GM19025 (cell line): ENCODE results near the gene ARL8A.
"Not testable (repeated sequence)": the region's sequence is repeated elsewhere in the genome, so short reads cannot be mapped to it uniquely, and the experiment has no call there.

Source experiments
- ATAC-seq: cut with Tn5 transposase; IDR thresholded peaks from one replicate; pipeline ENCODE4 v1.9.1; 2021; ENCODE audit warnings: mild to moderate bottlenecking, low read depth, moderate library complexity; ENCODE audit not compliant: unreplicated experiment

ARL8A gene

DNA sequence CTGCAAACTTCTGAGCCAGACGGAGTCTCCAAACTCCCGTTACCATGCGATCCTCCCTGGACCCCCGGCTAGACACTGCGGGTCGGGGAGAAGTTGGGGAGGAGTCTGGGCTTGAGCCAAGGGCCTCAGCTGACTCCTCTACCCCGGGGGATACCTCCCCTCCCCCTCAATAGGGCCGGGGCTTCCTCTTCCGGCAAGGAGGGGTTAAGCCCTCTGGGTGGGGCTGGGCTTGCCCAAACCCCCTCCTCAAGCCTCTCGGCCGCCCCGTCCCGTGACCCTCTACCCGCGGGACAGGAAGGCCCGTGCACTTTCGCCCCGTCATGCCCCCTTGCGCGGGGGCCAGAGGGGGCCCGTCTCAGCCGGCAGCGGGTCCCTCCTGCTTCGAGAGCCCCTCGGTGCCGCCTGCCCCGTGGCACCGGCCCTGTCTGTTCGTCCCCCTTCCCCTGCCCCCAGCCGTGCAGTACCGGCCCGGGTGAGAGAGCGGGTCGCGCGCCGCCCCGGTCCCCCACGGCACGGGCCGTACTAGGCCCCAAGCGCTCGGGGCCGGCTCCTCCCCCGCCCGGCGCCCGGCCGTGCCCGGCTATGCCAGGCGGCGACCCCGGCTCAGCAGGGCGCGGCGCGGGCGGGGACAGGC, 652 bp downstream of the ARL8A start:
- peak; percentile 50 for ATAC-seq

DNA sequence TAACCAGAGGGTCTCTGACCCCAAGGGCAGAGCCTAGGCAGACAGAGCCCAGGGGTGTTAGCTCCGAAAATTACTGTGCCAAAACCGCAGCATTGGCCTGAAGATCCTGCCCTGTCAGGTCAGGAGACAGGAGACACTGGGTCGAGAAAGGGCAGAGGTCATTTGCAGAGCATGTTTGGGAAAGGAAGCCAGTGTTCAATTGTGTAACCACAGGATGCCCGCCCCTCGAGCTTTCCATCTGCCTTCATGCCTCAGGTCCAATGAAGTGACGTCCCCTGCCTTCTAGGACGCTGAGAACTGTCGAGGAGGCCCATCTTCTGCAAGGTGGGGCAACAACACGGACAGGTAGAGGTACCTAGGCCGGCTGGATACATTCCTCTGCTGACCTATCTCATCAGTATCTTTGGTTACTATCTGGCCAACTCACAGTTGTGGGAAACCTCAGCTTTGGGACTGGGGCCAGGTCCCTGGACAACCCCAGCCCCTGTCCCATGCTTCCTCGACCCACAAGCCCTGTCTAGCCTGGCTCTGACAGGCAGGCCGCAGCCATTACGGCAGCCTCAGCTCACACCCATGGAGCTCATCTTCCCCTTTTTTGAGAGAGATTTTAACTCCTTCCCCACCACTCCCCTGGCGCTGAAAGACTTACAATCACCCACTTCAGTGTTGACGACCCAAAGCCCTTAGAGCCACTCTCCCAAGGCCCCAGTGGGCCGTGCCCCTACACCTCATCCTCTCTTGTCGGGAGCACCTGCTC, 1.3 kb downstream of the ARL8A start:
- no peak for ATAC-seq

DNA sequence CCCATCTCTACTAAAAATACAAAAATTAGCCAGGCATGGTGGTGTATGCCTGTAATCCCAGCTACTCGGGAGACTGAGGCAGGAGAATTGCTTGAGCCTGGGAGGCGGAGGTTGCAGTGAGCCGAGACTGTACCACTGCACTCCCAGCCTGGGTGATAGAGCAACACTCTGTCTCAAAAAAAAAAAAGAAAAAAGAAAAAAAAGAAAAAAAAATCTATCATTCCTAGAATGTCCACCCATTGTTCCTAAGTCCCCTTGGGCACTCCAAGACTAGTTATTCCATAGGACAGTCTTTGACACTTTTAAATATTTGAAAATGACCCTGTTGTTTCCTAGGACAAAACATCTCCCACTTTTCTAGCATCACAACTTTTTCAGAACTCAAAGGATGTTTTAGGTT, 3.1 kb downstream of the ARL8A start:
- ATAC-seq: not testable (repeated sequence)

DNA sequence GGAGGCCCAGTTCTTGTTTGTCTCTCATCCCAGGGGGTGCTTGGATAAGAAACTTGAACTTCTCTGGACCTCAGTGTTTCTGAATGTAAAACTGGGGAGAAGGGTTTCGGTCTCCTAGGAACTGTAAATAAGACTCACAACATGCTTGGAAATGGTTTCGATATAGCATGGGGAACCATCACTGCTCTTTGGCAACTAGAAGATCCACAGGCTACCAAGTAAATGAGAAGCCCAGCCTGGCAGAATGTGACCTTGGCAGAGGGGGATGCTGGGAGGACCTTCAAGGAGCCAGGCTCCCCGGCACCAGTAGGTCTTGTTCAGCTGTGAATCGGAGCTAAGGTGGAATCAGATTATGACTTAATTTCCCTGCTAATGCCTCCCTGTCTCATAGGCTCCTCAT, 3.7 kb downstream of the ARL8A start:
- ATAC-seq: no peak

DNA sequence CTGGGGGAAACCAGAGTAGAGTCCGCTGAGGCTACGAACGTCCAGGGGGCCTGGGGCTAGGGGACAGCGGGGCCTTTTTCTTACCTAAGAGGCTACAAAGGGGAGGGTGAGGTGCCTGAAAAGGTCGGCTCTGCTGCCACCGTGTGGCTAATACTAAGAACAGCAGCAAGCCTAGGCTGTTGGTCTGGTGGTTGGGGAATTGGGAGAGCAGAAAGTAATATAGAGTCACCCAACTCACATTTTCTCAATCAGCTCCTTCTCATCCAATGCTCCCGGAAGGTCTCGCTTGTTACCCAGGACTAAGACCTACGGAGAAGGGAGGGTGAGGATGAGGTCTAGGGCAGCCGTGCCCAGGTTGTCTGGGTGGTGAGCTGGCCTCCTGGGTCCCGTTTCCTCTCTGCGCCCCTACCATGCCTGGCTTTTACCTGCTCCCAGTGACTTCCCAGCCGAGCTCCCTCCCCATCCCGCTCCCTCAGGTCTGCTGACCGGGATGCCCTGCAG, 9.3 kb downstream of the ARL8A start:
- ATAC-seq: no peak

DNA sequence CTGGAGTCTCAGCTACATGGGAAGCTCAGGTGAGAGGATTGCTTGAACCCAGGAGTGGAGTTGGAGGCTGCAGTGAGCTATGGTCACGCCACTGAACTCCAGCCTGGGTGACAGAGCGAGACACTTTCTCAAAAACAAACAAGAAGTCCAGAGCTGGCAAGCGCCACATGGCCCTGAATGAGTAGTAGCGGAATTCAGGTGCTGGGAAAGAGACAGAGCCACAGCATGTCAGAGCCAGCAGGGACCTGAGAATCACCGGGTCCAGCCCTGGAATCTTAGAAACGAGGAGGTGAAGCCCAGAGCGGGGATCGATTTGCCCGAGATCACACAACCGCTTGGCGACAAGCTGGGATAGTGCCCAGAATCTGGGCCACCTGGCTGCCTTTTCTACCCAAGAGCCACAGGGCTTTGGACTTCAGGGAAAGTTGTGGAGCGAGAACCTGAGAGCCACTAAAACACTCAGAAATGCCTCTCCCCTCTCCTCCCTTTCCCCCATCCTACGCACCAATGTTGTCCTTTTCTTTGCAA, 9.8 kb downstream of the ARL8A start:
- no peak for ATAC-seq

DNA sequence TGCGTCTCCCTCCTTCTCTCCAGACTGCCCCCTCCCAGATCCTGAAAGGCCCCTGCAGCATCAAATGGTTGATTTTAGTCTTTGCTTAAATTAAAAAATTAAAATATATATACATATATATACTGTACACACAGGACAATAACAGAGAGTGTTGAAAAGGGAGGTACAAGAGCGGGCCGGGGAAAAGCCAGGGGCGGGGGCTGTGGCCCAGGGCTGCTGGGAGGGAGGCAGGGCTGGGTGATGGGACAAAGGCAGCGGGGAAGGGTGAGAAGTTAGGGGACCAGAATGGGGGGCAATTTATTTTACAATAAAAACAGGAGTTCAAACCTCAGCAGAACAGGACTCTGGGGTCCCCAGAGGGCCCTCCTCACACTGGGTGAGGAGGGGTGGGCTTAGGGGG, 10.5 kb downstream of the ARL8A start:
- ATAC-seq: no peak

DNA sequence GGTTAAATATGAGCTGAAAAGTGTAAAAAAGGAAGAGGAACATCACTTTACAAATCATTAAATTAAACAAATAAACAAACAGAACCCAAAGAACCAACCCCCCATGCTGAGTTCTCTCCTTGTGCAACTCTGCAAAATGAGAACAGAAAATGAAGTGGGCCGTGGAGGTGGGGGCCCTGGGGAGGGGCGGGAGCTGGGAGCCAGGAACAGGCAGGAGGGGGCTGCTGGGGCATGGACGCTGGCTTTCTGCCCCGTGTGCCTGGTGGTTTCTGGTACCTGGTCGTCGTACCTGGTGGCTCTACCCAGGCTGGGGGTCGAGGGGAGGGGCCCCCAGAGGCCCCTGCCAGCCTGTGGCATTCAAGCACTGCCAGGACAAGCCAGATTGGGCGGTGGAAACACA, 11.0 kb downstream of the ARL8A start:
- no peak for ATAC-seq

DNA sequence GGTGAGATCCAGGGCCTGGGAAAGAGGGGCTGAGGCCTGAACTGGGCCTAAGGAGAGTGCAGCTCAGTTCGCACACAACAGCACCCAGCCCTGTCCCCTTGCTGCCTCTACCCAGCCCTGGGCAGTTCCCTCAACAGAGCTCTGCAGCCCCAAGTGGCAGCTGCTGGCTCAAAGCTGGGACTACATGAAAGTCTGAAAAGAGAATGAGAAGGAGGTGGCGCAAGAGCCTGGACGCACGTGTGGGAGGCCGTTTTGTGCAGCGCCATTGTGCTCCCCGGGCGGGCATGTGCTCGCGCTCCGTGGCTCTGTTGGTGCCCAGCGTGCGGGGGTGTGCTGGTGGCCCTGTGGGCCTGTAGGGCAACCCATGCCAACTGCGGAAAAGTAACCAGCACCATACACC, 11.5 kb downstream of the ARL8A start:
- no peak for ATAC-seq

DNA sequence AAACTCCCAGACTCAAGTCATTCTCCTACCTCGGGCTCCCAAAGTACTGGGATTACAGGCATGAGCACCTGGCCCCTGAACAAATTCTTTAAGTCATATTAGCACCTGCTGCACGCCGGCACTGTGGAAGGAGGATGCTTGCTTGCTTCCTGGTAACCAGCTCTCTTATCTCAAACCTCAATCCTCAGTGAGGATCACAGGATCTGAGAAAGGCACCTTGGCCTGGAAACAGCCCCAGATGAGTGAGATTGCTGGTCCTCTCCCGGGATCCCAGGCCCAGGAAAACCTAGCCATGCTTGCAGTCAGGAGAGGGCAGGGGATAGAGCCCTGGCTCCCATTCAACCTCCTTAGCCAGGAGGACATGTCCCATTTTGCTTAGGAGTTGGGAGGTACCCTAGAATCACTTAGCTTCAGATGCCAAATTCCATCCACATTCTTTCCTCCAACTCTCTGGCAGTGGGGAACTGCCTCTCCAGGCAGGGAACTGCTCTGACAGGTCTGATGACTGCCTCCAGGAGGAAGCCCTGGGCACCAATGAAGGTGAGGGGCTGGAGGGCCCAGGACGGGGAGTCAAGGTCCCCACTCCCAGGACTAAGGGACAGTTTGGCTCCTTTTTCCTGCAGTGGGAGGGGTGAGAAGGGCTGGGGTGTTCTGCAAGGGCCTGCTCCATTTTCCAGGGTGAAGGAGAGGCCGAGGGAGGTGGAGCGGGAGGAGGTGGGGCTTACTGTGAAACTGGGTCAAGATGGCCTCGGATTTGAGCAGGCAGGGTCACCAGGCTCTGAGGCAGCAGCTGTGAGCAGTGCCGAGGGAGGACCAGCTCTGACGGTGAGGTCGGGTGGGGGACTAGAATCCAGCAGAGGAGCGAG, 12.3 kb downstream of the ARL8A start:
- ATAC-seq: no peak

DNA sequence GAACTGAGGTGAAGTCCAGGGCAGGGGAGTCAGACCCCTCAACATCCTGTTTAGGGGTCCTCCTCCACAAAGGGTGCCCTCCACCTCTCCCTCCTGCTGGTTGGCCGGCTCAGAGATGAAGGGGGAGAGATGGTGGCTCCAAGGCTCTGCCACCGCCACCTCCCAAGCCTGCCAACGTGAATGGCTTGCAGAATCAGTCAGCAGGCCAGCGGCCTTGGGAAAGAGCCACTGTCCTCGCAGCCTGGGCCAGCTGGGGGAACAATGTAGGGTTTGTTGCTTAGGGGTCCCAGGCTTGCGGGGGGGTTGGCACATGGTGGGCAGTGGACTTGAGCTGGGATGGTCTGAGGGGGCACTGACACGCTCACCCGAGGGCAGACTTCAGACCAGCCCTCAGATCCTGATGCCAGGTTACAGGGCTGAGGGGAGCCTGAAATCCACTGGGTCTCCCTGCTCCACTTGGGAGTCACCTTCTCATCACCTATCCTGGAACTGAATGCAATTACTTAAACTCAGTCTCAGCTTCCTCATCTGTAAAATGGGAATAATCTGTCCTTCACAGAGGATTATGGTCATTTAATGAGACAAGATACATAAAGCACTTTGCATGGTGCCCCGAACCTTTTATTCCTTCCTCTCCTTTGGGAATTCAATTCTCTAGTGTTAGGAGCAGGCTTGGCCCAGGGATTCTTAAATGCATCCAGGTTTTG, 13.6 kb downstream of the ARL8A start:
- no peak for ATAC-seq

DNA sequence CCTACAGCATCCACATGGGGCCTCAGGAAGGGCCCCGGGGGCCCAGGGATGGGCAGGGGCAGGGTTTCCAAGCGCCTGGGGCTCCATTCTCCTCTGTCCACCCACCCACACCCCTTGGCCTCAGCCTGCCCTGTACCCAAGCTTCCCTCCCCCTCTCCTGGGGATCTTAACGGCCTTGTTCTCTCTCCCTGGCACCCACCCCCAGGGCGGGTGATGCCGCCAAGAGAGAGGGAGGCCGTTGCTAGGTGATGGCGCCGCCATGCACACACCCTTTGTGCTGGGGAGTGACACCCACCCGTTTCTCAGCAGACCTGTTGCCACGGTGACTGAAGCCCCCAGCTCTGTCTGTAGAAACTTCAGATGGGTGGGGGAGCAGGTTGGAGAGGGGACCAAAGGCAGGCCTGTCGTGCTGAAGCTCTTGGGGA, 14.2 kb downstream of the ARL8A start:
- ATAC-seq: no peak

DNA sequence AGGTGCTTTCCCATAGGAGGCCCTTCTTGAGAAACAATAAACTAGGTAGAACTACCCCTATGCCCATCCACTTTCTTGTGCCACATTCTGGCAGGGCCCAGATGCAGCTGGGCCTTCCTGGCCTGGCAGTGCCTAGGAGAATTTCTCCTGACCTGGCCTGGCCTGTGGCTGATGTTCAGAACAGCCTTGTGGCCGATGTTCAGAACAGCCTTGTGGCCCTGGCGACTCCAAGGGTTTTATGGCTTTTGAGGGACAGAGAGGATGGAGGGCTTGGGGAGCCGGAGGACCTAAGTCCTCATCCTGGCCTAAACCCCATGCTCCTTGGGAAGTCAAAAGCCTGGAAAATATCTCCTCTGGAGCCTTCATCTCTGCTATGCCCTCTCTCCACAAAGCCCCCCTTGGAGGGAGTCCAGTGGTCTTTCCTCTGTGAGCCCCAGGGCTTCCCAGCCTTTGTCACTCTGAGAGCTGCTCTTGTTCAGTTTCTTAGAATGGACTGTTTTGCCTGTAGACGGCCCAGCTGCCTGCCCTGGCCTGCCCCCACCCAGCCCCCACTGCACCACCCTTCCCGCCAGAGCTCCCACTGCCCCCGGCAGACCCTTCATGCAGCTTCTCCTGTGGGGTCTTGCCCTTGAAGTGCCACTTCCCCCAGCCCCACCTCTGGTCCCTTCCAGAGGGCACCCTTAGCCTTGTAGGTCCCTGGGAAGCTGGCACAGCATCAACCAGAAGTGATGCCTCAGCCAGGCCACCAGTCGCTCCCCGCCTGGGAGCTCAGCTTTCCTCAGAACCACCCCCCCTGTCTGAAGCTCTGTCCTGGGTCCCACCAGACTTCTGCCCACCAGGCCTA, 14.9 kb downstream of the ARL8A start:
- no peak for ATAC-seq

DNA sequence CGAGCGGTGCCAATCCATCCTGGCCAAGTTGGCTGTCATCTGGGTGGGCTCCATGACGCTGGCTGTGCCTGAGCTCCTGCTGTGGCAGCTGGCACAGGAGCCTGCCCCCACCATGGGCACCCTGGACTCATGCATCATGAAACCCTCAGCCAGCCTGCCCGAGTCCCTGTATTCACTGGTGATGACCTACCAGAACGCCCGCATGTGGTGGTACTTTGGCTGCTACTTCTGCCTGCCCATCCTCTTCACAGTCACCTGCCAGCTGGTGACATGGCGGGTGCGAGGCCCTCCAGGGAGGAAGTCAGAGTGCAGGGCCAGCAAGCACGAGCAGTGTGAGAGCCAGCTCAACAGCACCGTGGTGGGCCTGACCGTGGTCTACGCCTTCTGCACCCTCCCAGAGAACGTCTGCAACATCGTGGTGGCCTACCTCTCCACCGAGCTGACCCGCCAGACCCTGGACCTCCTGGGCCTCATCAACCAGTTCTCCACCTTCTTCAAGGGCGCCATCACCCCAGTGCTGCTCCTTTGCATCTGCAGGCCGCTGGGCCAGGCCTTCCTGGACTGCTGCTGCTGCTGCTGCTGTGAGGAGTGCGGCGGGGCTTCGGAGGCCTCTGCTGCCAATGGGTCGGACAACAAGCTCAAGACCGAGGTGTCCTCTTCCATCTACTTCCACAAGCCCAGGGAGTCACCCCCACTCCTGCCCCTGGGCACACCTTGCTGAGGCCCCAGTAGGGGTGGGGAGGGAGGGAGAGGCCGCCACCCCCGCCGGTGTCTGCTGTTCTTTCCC, 16.5 kb downstream of the ARL8A start:
- ATAC-seq: no peak

DNA sequence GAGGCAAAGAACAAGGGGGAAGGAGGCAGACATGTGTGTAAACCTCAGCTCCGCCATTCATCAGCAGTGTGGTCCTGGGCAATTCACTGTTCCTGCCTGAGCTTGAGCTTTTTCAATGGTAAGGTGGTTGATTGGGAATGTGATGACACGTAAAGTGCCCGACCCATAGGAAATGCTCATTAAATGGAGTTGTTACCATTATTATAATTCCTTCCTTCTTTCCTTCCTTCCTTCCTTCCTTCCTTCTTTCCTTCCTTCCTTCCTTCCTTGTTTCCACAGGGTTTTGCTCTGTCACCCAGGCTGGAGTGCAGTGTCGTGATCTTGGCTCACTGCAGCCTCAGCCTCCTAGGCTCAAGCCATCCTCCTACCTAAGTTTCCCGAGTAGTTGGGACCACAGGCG, 17.5 kb downstream of the ARL8A start:
- no peak for ATAC-seq

DNA sequence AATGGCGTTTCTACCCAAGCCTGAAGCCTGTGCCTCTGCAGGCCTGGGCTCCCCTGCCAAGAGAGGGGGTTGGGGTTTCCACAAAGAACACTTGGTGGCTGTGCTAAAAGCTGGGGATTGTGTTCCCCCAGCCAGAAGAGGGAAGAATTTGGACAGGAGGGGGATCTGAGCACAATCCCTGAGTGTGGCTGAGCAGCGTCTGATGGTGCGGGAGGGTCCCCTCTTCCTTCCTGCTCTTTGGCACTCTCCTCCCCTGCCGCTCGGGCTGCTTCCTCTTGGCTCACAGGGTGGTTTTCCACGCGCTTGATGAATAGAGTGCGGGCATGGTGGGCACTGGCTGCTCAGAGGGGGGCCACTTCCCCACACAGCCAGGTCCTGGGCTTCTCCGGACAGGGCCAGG, 18.1 kb downstream of the ARL8A start:
- no peak for ATAC-seq

DNA sequence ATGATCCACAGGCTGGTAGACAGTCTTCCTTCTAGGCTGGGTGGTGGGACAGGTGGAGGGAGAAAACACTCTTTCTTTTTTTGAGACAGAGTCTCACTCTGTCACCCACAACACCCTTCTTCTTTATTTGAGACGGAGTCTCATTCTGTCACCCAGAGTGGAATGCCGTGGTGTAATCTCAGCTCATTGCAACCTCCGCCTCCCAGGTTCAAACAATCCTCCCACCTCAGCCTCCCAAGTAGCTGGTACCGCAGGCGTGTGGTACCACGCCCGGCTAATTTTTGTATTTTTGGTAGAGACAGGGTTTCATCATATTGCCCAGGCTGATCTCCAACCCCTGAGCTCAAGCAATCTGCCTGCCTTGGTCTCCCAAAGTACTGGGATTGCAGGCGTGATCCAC, 18.9 kb downstream of the ARL8A start:
- no peak for ATAC-seq

DNA sequence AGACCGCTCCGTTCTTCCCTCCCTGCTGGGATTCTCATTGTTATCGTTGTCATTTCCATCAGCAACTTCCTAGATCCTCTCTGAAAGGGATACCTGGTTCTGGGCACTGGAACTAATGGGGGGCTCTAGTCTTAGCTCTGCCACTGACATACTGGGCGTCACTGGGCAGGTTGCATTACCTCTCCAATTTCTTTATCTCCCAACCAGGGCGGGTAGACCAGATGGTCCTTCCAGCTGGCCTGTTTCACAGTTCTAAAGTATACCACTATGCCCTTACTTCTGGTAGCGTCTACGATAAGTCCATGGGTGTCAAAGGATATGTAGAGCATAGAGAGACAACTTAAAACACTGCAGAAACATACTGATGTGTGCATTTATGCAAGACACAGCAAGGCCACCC, 20.4 kb downstream of the ARL8A start:
- no peak for ATAC-seq

DNA sequence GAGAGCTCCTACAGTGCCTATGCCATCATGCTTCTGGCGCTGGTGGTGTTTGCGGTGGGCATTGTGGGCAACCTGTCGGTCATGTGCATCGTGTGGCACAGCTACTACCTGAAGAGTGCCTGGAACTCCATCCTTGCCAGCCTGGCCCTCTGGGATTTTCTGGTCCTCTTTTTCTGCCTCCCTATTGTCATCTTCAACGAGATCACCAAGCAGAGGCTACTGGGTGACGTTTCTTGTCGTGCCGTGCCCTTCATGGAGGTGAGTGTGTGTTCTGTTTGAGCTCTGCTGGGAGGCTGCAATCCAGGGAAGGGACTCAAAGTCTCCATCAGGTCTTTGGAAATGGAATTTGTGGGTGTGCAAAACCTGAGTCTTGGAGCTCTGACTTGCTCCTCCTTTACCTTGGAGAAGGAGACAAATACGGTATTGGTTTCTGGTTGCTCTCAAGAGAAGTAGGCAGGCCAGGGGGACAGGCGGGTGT, 21.2 kb downstream of the ARL8A start:
- no peak for ATAC-seq
